GM21390 (cell line): ENCODE results near the gene GMEB2.
"Not testable (repeated sequence)": the region's sequence is repeated elsewhere in the genome, so short reads cannot be mapped to it uniquely, and the experiment has no call there.

Experiments
- ATAC-seq: cut with Tn5 transposase; IDR thresholded peaks from one replicate; pipeline ENCODE4 v1.9.1; 2021; ENCODE audit not compliant: unreplicated experiment

Gene GMEB2

GRCh38 chr20:63626424-63627128 is at the start of gene GMEB2:
GMEB2 (minus strand) TSS chr20:63627101; CDS start chr20:63619397, 7,704 bp downstream.
- peak; percentile 41 for ATAC-seq

GRCh38 chr20:63675681-63676368 is 48.9 kb upstream of the GMEB2 start:
- ATAC-seq: no peak

- no peak for ATAC-seq
Measured at GRCh38 chr20:63673951-63674350, 47.0 kb upstream of the GMEB2 start.

- no peak for ATAC-seq
Measured at GRCh38 chr20:63672666-63673065, 45.8 kb upstream of the GMEB2 start.

DNA sequence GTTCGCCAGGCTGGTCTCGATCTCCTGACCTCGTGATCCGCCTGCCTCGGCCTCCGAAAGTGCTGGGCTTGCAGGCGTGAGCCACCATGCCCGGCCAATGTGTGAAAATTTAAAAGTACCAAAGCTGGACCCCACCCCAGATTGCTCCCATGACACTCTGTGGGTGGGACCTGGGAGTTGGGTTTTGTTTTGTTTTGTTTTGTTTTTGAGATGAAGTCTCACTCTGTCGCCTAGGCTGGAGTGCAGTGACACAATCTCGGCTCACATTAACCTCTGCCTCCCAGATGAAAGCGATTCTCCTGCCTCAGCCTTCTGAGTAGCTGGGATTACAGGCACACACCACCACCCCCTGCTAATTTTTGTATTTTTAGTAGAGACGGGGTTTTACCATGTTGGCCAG is 44.8 kb upstream of the GMEB2 start:
- not testable (repeated sequence) for ATAC-seq

- no peak for ATAC-seq
Measured at GRCh38 chr20:63668351-63668750, 41.5 kb upstream of the GMEB2 start.

DNA sequence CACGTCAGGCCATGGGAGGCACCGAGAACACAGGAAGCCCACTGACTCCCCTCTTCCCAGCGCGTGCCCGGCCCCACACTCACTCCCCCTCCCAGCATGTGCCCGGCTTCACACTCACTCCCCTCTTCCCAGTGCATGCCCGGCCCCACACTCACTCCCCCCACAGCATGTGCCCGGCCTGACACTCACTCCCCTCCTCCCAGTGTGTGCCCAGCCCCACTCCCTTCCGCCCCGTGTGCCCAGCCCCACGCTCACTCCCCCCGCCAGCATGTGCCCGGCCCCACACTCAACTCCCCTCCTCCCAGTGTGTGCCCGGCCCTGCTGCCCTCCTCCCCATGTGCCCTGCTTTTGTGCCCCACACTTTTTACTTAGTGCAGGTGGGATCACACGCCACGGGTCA is 41.0 kb upstream of the GMEB2 start:
- no peak for ATAC-seq

GRCh38 chr20:63665708-63666107 is 38.8 kb upstream of the GMEB2 start:
- ATAC-seq: no peak

GRCh38 chr20:63664861-63665594 is 38.1 kb upstream of the GMEB2 start:
- ATAC-seq: no peak

GRCh38 chr20:63664143-63664851 is 37.4 kb upstream of the GMEB2 start:
- no peak for ATAC-seq

GRCh38 chr20:63663332-63664066 is 36.6 kb upstream of the GMEB2 start:
- no peak for ATAC-seq

DNA sequence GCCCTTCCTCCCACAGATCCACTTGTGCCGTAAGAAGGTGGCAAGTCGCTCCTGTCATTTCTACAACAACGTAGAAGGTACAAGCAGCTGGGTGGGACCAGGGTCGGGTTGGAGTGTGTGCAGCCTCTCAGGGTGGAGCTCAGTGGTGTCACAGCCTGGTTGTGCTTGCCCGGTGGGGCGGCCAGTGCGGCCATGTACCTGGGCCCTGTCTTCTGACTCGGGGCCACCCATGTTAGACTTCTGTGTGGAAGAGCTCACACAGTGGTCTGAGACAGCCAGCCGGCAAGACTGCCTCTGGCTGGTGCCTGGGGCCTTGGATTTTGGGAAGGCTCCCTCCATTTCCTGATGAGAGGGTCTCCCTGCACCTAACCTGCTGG is 35.9 kb upstream of the GMEB2 start:
- ATAC-seq: no peak

GRCh38 chr20:63661959-63662812 is 35.3 kb upstream of the GMEB2 start:
- ATAC-seq: no peak

- ATAC-seq: no peak
Measured at GRCh38 chr20:63661108-63661507, 34.2 kb upstream of the GMEB2 start.

- no peak for ATAC-seq
Measured at GRCh38 chr20:63660622-63661021, 33.7 kb upstream of the GMEB2 start.

DNA sequence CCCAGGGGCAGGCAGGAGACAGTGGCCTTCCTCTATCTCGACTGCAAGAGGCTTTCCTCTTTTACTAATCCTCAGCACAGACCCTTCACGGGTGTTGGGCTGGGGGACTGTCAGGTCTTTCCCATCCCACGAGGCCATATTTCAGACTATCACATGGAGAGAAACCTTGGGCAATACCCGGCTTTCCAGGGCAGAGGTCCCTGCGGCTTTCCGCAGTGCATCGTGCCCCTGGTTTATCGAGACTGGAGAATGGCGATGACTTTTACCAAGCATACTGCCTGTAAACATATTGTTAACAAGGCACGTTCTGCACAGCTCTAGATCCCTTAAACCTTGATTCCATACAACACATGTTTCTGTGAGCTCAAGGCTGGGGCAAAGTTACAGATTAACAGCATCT is 33.3 kb upstream of the GMEB2 start:
- ATAC-seq: not testable (repeated sequence)

- no peak for ATAC-seq
Measured at GRCh38 chr20:63659370-63659769, 32.5 kb upstream of the GMEB2 start.

DNA sequence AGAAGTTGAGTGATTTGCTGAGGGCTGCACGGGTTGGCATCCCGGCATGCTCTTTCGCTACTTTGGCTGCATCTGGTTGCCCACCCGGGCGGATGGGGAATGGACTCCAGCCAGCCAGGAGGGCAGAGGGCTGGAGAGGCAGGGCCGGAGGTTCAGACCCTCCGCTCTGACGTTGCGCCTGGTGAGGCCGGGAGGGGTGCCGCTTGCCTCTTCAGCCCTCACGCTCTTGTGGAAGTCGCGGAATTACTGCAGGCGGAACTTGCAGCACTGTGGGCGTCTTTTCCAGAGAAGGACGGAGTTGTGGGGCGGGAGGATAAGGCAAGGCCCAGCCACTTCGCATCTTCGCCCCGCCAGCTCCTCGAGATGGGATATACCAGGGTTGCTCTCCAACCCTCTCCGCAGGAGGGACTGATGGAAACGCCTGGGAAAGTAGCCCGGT is 31.9 kb upstream of the GMEB2 start:
- ATAC-seq: no peak

GRCh38 chr20:63657937-63658748 is 31.2 kb upstream of the GMEB2 start, which contains the start of gene RTEL1:
RTEL1 (plus strand) TSS chr20:63658312; CDS start chr20:63659403, 1,091 bp downstream.
- peak; percentile 76 for ATAC-seq
